HCT116 (cell line): Measurements from ENCODE around the gene TLR4. TPM values are rescaled to one million over a fixed set of nuclear protein-coding genes. Genes with fewer than 3 reads are reported as not detected.

Source experiments
- ATAC-seq: fragments of 200-7000 bp; cut with Tn5 transposase; 2 replicates; pipeline ENCODE4 v1.9.1; 2020; ENCODE audit warnings: mild to moderate bottlenecking, moderate library complexity
- BruUV-seq: library from RNA; stranded (reverse); fragments of 400-500 nt; replicated peaks from 2 replicates; lab custom pipeline; 2021; lab: Mats Ljungman, UMichigan
- CTCF ChIA-PET: fragments of 300-600 bp; sonication (Branson Sonifier 250); formaldehyde crosslinking; loops from one replicate; lab custom pipeline; 2021; ENCODE audit warnings: antibody characterized with exemption; lab: Charles Lee
- POLR2A ChIA-PET: fragments of 300-600, 350-600 bp; sonication (Branson Sonifier 250); formaldehyde crosslinking; loops from one replicate; lab custom pipeline; 2021; ENCODE audit warnings: antibody characterized with exemption; lab: Charles Lee
- RAD21 ChIA-PET, 2 experiments: fragments of 300-600 bp; sonication (Branson Sonifier 250); formaldehyde crosslinking; loops; one replicate each; lab custom pipeline; 2023; ENCODE audit warnings: low total read pairs in 2 of 2; ENCODE audit not compliant: uncharacterized antibody in 2 of 2, unreplicated experiment in 2 of 2, low non-redundant PET in 1 of 2; lab: Charles Lee
- DNase-seq: peaks from one replicate; pipeline ENCODE4 v3.0.0-alpha.2; 2010; ENCODE audit warnings: low read depth, low spot score
- H2AFZ ChIP-seq: fragments of 200-600 bp; shearing (Covaris generic), sonication (generic); 2 replicates; pipeline ENCODE4 v1.6.1; 2017; ENCODE audit warnings: low read depth, mixed run types, mixed read lengths, antibody characterized with exemption, low read length; ENCODE audit not compliant: poor library complexity, severe bottlenecking
- H3K27ac ChIP-seq: 2 replicates; pipeline ENCODE4 v1.5.1; 2012; ENCODE audit warnings: low read depth, low read length
- H3K27me3 ChIP-seq: fragments of 200-600 bp; sonication (generic); 2 replicates; pipeline ENCODE4 v1.6.1; 2016; ENCODE audit warnings: mixed run types, low read length, mixed read lengths; ENCODE audit not compliant: insufficient read depth
- H3K36me3 ChIP-seq, 2 experiments: fragments of 200-500 bp in 1 of 2; fragments of 200-600 bp in 1 of 2; sonication (Bioruptor generic) in 1 of 2; sonication (generic) in 1 of 2; 2 replicates each; pipeline versions ENCODE4 v1.5.1 to v1.6.1; 2014 to 2016; ENCODE audit warnings: low read length in 2 of 2, inconsistent platforms in 1 of 2, mixed read lengths in 1 of 2, mixed run types in 1 of 2; ENCODE audit not compliant: insufficient read depth in 2 of 2, control insufficient read depth in 1 of 2
- H3K4me1 ChIP-seq, 2 experiments: fragments of 200-600 bp in 1 of 2; sonication (generic) in 1 of 2; 2 replicates each; pipeline versions ENCODE4 v1.5.1 to v1.6.1; 2012 to 2017; ENCODE audit warnings: low read length in 2 of 2, inconsistent platforms in 1 of 2, mild to moderate bottlenecking in 1 of 2, mixed read lengths in 1 of 2, mixed run types in 1 of 2, moderate library complexity in 1 of 2; ENCODE audit not compliant: insufficient read depth in 2 of 2, control insufficient read depth in 1 of 2
- H3K4me2 ChIP-seq: fragments of 200-600 bp; sonication (generic); 2 replicates; pipeline ENCODE4 v1.6.1; 2017; ENCODE audit warnings: mixed run types, low read length, mixed read lengths
- H3K4me3 ChIP-seq, 2 experiments: fragments of 200-600 bp in 1 of 2; sonication (generic) in 1 of 2; replicated peaks in 1 of 2; 2 replicates each; pipeline ENCODE4 v1.5.1; 2011 to 2016; ENCODE audit warnings: low read length in 2 of 2, control low read depth in 1 of 2, low read depth in 1 of 2, mild to moderate bottlenecking in 1 of 2, mixed read lengths in 1 of 2, mixed run types in 1 of 2
- H3K79me2 ChIP-seq: fragments of 200-600 bp; sonication (generic); 2 replicates; pipeline ENCODE4 v1.6.1; 2017; ENCODE audit warnings: mild to moderate bottlenecking, mixed run types, low read length, moderate library complexity, mixed read lengths; ENCODE audit not compliant: insufficient read depth
- H3K9ac ChIP-seq: fragments of 200-600 bp; sonication (generic); 2 replicates; pipeline ENCODE4 v1.6.1; 2016; ENCODE audit warnings: low read length, mixed read lengths
- H3K9me2 ChIP-seq: fragments of 200-600 bp; sonication (generic), shearing (Covaris generic); 2 replicates; pipeline ENCODE4 v1.6.1; 2017; ENCODE audit warnings: mixed run types, mild to moderate bottlenecking, moderate library complexity; ENCODE audit not compliant: insufficient read depth
- H3K9me3 ChIP-seq, 2 experiments: fragments of 200-500 bp in 1 of 2; fragments of 200-600 bp in 1 of 2; sonication (Bioruptor generic) in 1 of 2; sonication (generic) in 1 of 2; 2 replicates each; pipeline ENCODE4 v1.6.1; 2014 to 2017; ENCODE audit warnings: low read length in 2 of 2, mixed read lengths in 2 of 2, inconsistent platforms in 1 of 2, low read depth in 1 of 2, mild to moderate bottlenecking in 1 of 2, mixed run types in 1 of 2, moderate library complexity in 1 of 2; ENCODE audit not compliant: control insufficient read depth in 1 of 2, insufficient read depth in 1 of 2
- H4K20me1 ChIP-seq: fragments of 200-600 bp; sonication (generic), shearing (Covaris generic); 2 replicates; pipeline ENCODE4 v1.6.1; 2017; ENCODE audit warnings: mixed run types, mild to moderate bottlenecking, moderate library complexity; ENCODE audit not compliant: insufficient read depth
- ATF3 ChIP-seq: IDR thresholded peaks from 2 replicates; pipeline ENCODE4 v1.6.1; 2012
- CEBPB ChIP-seq: IDR thresholded peaks from 2 replicates; pipeline ENCODE4 v1.6.1; 2012; ENCODE audit warnings: low read depth
- EGR1 ChIP-seq: IDR thresholded peaks from 2 replicates; pipeline ENCODE4 v1.6.1; 2012; ENCODE audit warnings: low read depth
- EZH2phosphoT487 ChIP-seq: fragments of 200-600 bp; IDR thresholded peaks from 2 replicates; pipeline ENCODE4 v1.6.1; 2018; ENCODE audit warnings: antibody characterized with exemption, borderline replicate concordance
- FOSL1 ChIP-seq: IDR thresholded peaks from 2 replicates; pipeline ENCODE4 v1.6.1; 2012; ENCODE audit warnings: low read depth
- JUND ChIP-seq: IDR thresholded peaks from 2 replicates; pipeline ENCODE4 v1.6.1; 2012
- RAD21 ChIP-seq: IDR thresholded peaks from 2 replicates; pipeline ENCODE4 v1.6.1; 2012; ENCODE audit warnings: low read depth, mild to moderate bottlenecking
- REST ChIP-seq: IDR thresholded peaks from 2 replicates; pipeline ENCODE4 v1.6.1; 2012; ENCODE audit warnings: low read depth
- SRF ChIP-seq: IDR thresholded peaks from 2 replicates; pipeline ENCODE4 v1.6.1; 2012; ENCODE audit warnings: low read depth
- TCF7L2 ChIP-seq: IDR thresholded peaks from 2 replicates; pipeline ENCODE4 v1.7.0; 2011; ENCODE audit warnings: borderline replicate concordance, inconsistent platforms; ENCODE audit not compliant: insufficient read depth, insufficient read length; ENCODE audit errors: extremely low read depth
- intact Hi-C: fragments of 100-400 bp; cut with micrococcal nuclease; formaldehyde crosslinking; loops from 2 replicates; pipeline ENCODE4 v1.10.0; 2022
- total RNA-seq: library from RNA; stranded (reverse); gene quantifications from one replicate; pipeline ENCODE4 v1.2.1, GENCODE V29; 2021; ENCODE audit not compliant: unreplicated experiment
- TF ChIP-seq, protein P1 (sequence below), 3 experiments: fragments of 200-600 bp in 1 of 3; sonication (generic) in 1 of 3; IDR thresholded peaks in 2 of 3; conservative IDR thresholded peaks in 1 of 3; 2 replicates each; pipeline ENCODE4 v1.5.1; 2012 to 2017; ENCODE audit warnings: low read depth in 2 of 3, low read length in 2 of 3, antibody characterized with exemption in 1 of 3, borderline replicate concordance in 1 of 3, control low read depth in 1 of 3, mild to moderate bottlenecking in 1 of 3, mixed read lengths in 1 of 3, mixed run types in 1 of 3, moderate library complexity in 1 of 3; ENCODE audit not compliant: insufficient read depth in 1 of 3
- TF ChIP-seq, protein P2 (sequence below): IDR thresholded peaks from 2 replicates; pipeline ENCODE4 v1.6.1; 2012

TLR4 gene
- total RNA-seq, 1 experiment from 2014 or later = 0.10 TPM

DNA sequence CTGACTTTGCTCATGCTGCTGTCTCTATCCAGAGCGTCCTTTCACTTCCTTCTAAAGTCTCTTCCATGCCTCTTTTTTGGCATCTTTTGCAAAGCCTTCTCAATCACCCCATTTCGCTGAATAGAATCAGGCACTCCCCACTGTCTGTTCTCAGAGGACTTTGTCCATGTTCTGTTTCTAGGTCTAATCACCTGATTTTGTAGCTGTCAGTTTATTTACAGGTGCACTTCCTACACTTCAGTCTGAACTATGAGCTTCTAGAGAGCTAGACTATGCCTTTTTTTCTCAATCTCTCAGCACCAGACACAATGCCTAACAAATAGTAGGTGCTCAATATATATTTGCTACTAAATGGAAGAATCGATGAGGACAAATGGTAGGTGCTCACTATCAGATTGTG, 29.9 kb downstream of the TLR4 start:
- Histone ChIP-seq H3K9ac (no peak overlapping the region), H3K4me1 (no peaks in the 10 kb centered on the region), H3K36me3 (no peaks in the 10 kb centered on the region), H3K79me2 (no peaks in the 10 kb centered on the region), H4K20me1 (no peaks in the 10 kb centered on the region), H2AFZ (no peak overlapping the region), H3K9me3 (peaks cover 0 to 19% of the 10 kb centered on the region in 2 experiments; a peak in 2 of 4 replicates), H3K4me2 (no peak overlapping the region), H3K4me3 (no peak overlapping the region), H3K27ac (no peak overlapping the region), H3K27me3 (no peaks in the 10 kb centered on the region), H3K9me2 (no peaks in the 10 kb centered on the region)
- DNase-seq (no peak), ATAC-seq (no peak)
- POLR2A ChIA-PET = no interaction called here
- intact Hi-C loops = no loop called here
- RAD21 ChIA-PET = no interaction called here
- CTCF ChIA-PET = no interaction called here
- BruUV-seq = no TSS peak
- TF ChIP-seq EGR1 = no peak
- no peak for TF ChIP-seq SRF
- TF ChIP-seq, protein P1, sequence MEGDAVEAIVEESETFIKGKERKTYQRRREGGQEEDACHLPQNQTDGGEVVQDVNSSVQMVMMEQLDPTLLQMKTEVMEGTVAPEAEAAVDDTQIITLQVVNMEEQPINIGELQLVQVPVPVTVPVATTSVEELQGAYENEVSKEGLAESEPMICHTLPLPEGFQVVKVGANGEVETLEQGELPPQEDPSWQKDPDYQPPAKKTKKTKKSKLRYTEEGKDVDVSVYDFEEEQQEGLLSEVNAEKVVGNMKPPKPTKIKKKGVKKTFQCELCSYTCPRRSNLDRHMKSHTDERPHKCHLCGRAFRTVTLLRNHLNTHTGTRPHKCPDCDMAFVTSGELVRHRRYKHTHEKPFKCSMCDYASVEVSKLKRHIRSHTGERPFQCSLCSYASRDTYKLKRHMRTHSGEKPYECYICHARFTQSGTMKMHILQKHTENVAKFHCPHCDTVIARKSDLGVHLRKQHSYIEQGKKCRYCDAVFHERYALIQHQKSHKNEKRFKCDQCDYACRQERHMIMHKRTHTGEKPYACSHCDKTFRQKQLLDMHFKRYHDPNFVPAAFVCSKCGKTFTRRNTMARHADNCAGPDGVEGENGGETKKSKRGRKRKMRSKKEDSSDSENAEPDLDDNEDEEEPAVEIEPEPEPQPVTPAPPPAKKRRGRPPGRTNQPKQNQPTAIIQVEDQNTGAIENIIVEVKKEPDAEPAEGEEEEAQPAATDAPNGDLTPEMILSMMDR (IDR thresholded peaks at IDR 0.05 in 2 of 3, conservative IDR thresholded peaks at IDR 0.05 in 1 of 3; ENCODE audit: borderline replicate concordance in 1 of 3, insufficient read depth in 1 of 3, low read depth in 2 of 3, low read length in 2 of 3) = no peak
- TF ChIP-seq CEBPB = no peak
- TF ChIP-seq REST = no peak
- TF ChIP-seq FOSL1 = no peak
- TF ChIP-seq EZH2phosphoT487 = no peak
- TF ChIP-seq RAD21 = no peak
- TF ChIP-seq JUND = no peak
- TF ChIP-seq, protein P2, sequence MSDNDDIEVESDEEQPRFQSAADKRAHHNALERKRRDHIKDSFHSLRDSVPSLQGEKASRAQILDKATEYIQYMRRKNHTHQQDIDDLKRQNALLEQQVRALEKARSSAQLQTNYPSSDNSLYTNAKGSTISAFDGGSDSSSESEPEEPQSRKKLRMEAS = no peak
- no peak for TF ChIP-seq TCF7L2
- TF ChIP-seq ATF3 = no peak
